GM12875 (cell line): Measurements from ENCODE around the gene CDCP1.

Experiments
- H3K4me3 ChIP-seq: one replicate; pipeline ENCODE4 v1.5.1; 2011; ENCODE audit warnings: low read depth, low read length, control low read depth
- CTCF ChIP-seq: IDR thresholded peaks from 2 replicates; pipeline ENCODE4 v1.5.1; 2011; ENCODE audit warnings: low read depth, mild to moderate bottlenecking, control low read depth, inconsistent platforms, low read length, moderate library complexity, borderline replicate concordance; ENCODE audit not compliant: insufficient read depth

Gene CDCP1

GRCh38 chr3:45180051-45180450 lies 33.9 kb upstream of the CDCP1 start:
- H3K4me3 ChIP-seq, result no peak overlapping the region
- TF ChIP-seq CTCF, result no peak

- no peak for TF ChIP-seq CTCF
These were observed 33.0 kb upstream of the CDCP1 start for GRCh38 chr3:45179163-45179562.

GRCh38 chr3:45178183-45179023 lies 32.2 kb upstream of the CDCP1 start:
- H3K4me3 ChIP-seq, result no peak overlapping the region
- no peak for TF ChIP-seq CTCF

More at GRCh38 chr3:45179163-45179562, 33.0 kb upstream of the CDCP1 start:
- no peak overlapping the region for H3K4me3 ChIP-seq

- H3K4me3 ChIP-seq, result no peak overlapping the region
- no peak for TF ChIP-seq CTCF
These were observed 30.7 kb upstream of the CDCP1 start for GRCh38 chr3:45176912-45177311.

GRCh38 chr3:45174234-45174633 lies 28.1 kb upstream of the CDCP1 start:
- no peak overlapping the region for H3K4me3 ChIP-seq
- TF ChIP-seq CTCF, result no peak

GRCh38 chr3:45173776-45174175 lies 27.6 kb upstream of the CDCP1 start:
- no peak for TF ChIP-seq CTCF
- H3K4me3 ChIP-seq, result no peak overlapping the region

- H3K4me3 ChIP-seq, result no peak overlapping the region
- TF ChIP-seq CTCF, result no peak
These were observed 25.1 kb upstream of the CDCP1 start for GRCh38 chr3:45171283-45171682.
